PC-3 (cell line): Measurements from ENCODE around the gene MREG.

Experiments
- CTCF ChIP-seq: fragments of 300-600 bp; sonication (generic); conservative IDR thresholded peaks from 2 replicates; pipeline ENCODE4 v1.5.1; 2017; ENCODE audit warnings: antibody characterized with exemption, low read depth, mild to moderate bottlenecking, low read length
- EZH2 ChIP-seq: fragments of 300-600 bp; sonication (generic); IDR thresholded peaks from one replicate; pipeline ENCODE4 v1.6.1; 2017; ENCODE audit warnings: antibody characterized with exemption, mild to moderate bottlenecking, low read length; ENCODE audit not compliant: unreplicated experiment
- EZH2phosphoT487 ChIP-seq: fragments of 300-600 bp; sonication (generic); IDR thresholded peaks from 2 replicates; pipeline ENCODE4 v1.6.1; 2018; ENCODE audit warnings: mild to moderate bottlenecking, antibody characterized with exemption, low read length, borderline replicate concordance

GRCh38 chr2:215910180-215910579 is 103.2 kb downstream of the MREG start:
- TF ChIP-seq EZH2phosphoT487 = no peak
- TF ChIP-seq CTCF = no peak
- TF ChIP-seq EZH2 = no peak
